GM04503 (cell line): ENCODE results near the gene CCNI.
"Not testable (repeated sequence)": the region's sequence is repeated elsewhere in the genome, so short reads cannot be mapped to it uniquely, and the experiment has no call there.

Source experiments
- DNase-seq: peaks from one replicate; pipeline ENCODE4 v3.0.0-alpha.2; 2012; ENCODE audit warnings: low read depth

The CCNI gene

GRCh38 chr4:77039796-77040195 is 36.0 kb downstream of the CCNI start:
- no peak for DNase-seq

GRCh38 chr4:77037736-77038135 is 38.1 kb downstream of the CCNI start:
- no peak for DNase-seq

- not testable (repeated sequence) for DNase-seq
Observed at GRCh38 chr4:77037168-77037567, 38.6 kb downstream of the CCNI start.

- peak; percentile 89 for DNase-seq
Observed at GRCh38 chr4:77036206-77036605, 39.6 kb downstream of the CCNI start.

GRCh38 chr4:77035153-77035552 is 40.6 kb downstream of the CCNI start:
- DNase-seq, result no peak

- DNase-seq, result no peak
Observed at GRCh38 chr4:77031544-77031943, 44.2 kb downstream of the CCNI start.

GRCh38 chr4:77029757-77030156 is 46.0 kb downstream of the CCNI start:
- not testable (repeated sequence) for DNase-seq

- DNase-seq, result no peak
Observed at GRCh38 chr4:77028246-77028645, 47.5 kb downstream of the CCNI start.

- DNase-seq, result no peak
Observed at GRCh38 chr4:77026322-77026704, 49.5 kb downstream of the CCNI start.

- DNase-seq, result no peak
Observed at GRCh38 chr4:77025643-77026321, 50.0 kb downstream of the CCNI start.

- DNase-seq, result no peak
Observed at GRCh38 chr4:77023920-77024319, 51.9 kb downstream of the CCNI start.

- DNase-seq, result peak; percentile 85
Observed at GRCh38 chr4:77022560-77023179, 53.1 kb downstream of the CCNI start.

- peak; percentile 87 for DNase-seq
Observed at GRCh38 chr4:77021614-77022089, 54.1 kb downstream of the CCNI start.

- DNase-seq, result no peak
Observed at GRCh38 chr4:77020017-77020416, 55.8 kb downstream of the CCNI start.

- DNase-seq, result peak; percentile 65
Observed at GRCh38 chr4:77015390-77015789, 60.4 kb downstream of the CCNI start.

GRCh38 chr4:77014256-77014655 is 61.5 kb downstream of the CCNI start:
- no peak for DNase-seq

- DNase-seq, result no peak
Observed at GRCh38 chr4:77012726-77013125, 63.1 kb downstream of the CCNI start.

GRCh38 chr4:77010841-77011354 is 64.9 kb downstream of the CCNI start:
- peak; percentile 85 for DNase-seq

GRCh38 chr4:77009511-77010115 is 66.2 kb downstream of the CCNI start:
- no peak for DNase-seq

- DNase-seq, result peak; percentile 71
Observed at GRCh38 chr4:77007358-77008230, 68.2 kb downstream of the CCNI start.

GRCh38 chr4:77006753-77007353 is 68.9 kb downstream of the CCNI start:
- no peak for DNase-seq

GRCh38 chr4:77003400-77003799 is 72.4 kb downstream of the CCNI start:
- DNase-seq, result no peak
